ENCODE results near the gene MZB1.

Gene MZB1

DNA sequence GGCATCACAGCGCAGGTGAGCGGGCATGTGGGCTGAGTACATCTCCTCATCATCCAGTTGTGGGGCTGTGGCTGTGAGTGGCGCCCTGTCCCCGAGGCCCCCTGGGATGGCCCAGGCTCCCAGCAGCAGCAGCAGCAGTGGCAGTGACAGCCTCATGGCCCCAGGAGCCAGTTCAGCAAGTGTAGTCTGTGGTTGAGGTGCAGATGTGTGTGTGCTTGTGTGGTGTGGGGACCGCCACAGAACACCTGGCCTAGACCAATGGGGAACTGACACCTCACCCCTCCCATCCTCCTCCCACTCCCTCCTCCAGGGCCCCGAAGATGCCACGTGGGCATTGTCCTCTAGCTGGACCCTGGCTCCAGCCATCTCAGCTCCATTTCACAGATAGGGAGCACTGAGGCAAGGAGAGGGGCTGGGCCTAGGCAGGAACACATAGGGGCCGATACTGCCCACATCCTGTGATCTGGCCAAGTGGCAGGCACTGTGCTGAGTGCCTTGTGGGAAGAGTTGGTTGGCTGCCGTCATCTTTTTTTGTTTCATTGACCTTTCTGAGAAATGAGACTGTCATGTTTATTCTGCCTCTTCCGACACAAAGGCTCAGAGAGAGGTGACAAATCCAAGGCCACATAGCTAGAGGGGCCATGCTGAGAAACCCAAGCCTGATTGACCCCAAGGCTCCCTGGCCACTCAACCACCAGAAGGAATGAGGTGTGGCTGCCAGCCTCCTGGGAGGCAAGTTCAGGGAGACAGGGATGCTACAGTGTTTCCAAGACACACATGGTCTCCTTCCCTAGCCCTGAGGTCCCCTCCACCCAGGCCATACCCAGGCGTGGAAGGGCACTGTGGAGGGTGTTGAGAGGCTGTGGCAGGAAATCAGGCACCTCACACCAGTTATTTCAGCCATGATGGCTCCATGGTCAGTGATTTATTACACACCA, at the start of gene MZB1:
Gene MZB1, minus strand, starts transcription at position 213 of the 938 bp plus-strand sequence. Its CDS starts 57 bp downstream, at position 156.
- Histone ChIP-seq H3K9ac (ENCODE audit: insufficient read length, low read depth) (no peak within 1 kb of the TSS), H3K9me3 (ENCODE audit: insufficient read depth, low read length) (peaks cover 10% of the 10 kb centered on the region; the same call in 1 of the 2 replicates), H3K4me1 (ENCODE audit: insufficient read depth, insufficient read length) (peaks cover 4% of the 10 kb centered on the region), H3K36me3 (ENCODE audit: insufficient read depth, insufficient read length, low read length) (peaks cover 5% of the 10 kb centered on the region), H3K27me3 (ENCODE audit: insufficient read depth, insufficient read length) (peaks cover 16% of the 10 kb centered on the region), H3K4me3 (ENCODE audit: insufficient read length, low read depth) (no peak within 1 kb of the TSS)
- TF ChIP-seq SUZ12 (IDR thresholded peaks at IDR 0.05; ENCODE audit: extremely low read depth, insufficient read depth, insufficient read length) (no peak), ZNF274 (IDR thresholded peaks at IDR 0.05; ENCODE audit: low read depth, low read length) (no peak), YY1 (IDR thresholded peaks at IDR 0.05; ENCODE audit: insufficient read depth, insufficient read length) (no peak)
- no peak for DNase-seq (ENCODE audit: low read depth, low spot score)

DNA sequence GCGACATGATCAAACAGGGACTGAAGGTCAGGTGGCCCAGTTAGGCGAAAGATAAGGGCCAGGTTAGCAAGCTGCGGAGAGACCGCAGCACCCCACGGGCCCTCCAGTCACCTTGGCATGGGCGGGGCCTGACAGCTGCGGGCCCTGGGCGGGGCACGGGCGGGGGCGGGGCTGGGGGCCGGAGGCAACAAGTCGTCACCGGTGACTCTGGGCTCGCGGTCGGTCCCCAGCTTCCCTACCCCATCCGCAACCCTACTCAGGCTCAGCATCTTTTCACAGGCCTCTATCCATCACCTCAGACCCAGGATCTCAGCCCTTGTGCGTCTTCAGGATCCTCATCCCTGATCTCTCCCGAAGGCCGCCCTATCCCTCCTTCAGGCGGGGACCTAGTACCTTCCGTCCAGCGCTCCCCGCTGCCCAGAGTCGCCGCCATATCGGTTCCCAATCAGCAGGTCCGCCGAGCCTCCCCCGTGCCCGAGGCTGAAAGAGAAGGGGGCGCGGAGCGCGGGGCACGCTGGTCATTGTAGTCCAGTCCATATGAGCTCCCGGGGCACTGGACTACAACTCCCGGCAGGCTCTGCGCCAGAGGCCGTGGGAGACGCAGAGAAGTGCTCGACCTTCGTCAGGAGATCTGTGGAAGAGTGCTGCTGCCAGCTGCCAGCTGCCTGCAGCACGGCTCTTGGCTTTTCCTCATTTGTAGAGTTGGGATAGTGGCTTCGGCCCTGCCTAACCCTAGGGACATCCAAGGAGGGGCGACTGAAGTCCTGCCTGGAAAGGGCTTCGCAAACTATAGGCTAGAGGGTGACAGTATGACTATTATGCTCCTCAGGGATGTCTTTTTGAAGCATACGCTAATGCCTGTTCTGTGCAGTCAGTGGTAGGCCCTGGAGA, 49.5 kb upstream of the MZB1 start, which contains the start of gene DNAJC18:
Gene DNAJC18, minus strand, starts transcription at position 513 of the 891 bp plus-strand sequence. Its CDS starts 80 bp downstream, at position 433.
- peaks cover 4% of the 10 kb centered on the region for H3K36me3 ChIP-seq (ENCODE audit: insufficient read depth, insufficient read length, low read length)
- H3K9me3 ChIP-seq (ENCODE audit: insufficient read depth, low read length): no peaks in the 10 kb centered on the region
- H3K4me3 ChIP-seq (ENCODE audit: insufficient read length, low read depth): peak within 1 kb of the TSS; percentile 84
- peak within 1 kb of the TSS; percentile 93 for H3K9ac ChIP-seq (ENCODE audit: insufficient read length, low read depth)
- H3K27me3 ChIP-seq (ENCODE audit: insufficient read depth, insufficient read length): no peaks in the 10 kb centered on the region
- peak; percentile 77 for DNase-seq (ENCODE audit: low read depth, low spot score)
- TF ChIP-seq SUZ12 (IDR thresholded peaks at IDR 0.05; ENCODE audit: extremely low read depth, insufficient read depth, insufficient read length) (no peak), ZNF274 (IDR thresholded peaks at IDR 0.05; ENCODE audit: low read depth, low read length) (no peak), YY1 (IDR thresholded peaks at IDR 0.05; ENCODE audit: insufficient read depth, insufficient read length) (no peak)
- H3K4me1 ChIP-seq (ENCODE audit: insufficient read depth, insufficient read length): no peaks in the 10 kb centered on the region

DNA sequence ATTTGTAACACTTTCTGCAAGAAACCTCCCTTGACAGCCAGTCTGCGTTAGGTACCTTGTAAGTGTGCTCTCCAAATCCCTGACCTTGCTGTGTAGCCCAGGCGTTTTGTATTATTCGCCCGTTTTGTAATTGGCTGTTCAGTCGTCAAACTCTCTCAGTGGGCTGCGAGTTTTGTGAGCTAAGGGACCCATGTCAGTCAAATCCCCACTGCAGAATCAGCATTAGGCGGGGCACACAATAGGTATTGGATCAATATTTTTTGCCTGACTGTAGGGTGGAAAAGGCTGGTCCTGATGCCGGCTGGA, 48.9 kb upstream of the MZB1 start:
- H3K9me3 ChIP-seq (ENCODE audit: insufficient read depth, low read length): no peaks in the 10 kb centered on the region
- H3K4me3 ChIP-seq (ENCODE audit: insufficient read length, low read depth): peak overlapping the region; percentile 84
- H3K4me1 ChIP-seq (ENCODE audit: insufficient read depth, insufficient read length): no peaks in the 10 kb centered on the region
- peaks cover 5% of the 10 kb centered on the region for H3K36me3 ChIP-seq (ENCODE audit: insufficient read depth, insufficient read length, low read length)
- TF ChIP-seq SUZ12 (IDR thresholded peaks at IDR 0.05; ENCODE audit: extremely low read depth, insufficient read depth, insufficient read length) (no peak), ZNF274 (IDR thresholded peaks at IDR 0.05; ENCODE audit: low read depth, low read length) (no peak), YY1 (IDR thresholded peaks at IDR 0.05; ENCODE audit: insufficient read depth, insufficient read length) (no peak)
- H3K9ac ChIP-seq (ENCODE audit: insufficient read length, low read depth): peak overlapping the region; percentile 2
- H3K27me3 ChIP-seq (ENCODE audit: insufficient read depth, insufficient read length): no peaks in the 10 kb centered on the region
- no peak for DNase-seq (ENCODE audit: low read depth, low spot score)

DNA sequence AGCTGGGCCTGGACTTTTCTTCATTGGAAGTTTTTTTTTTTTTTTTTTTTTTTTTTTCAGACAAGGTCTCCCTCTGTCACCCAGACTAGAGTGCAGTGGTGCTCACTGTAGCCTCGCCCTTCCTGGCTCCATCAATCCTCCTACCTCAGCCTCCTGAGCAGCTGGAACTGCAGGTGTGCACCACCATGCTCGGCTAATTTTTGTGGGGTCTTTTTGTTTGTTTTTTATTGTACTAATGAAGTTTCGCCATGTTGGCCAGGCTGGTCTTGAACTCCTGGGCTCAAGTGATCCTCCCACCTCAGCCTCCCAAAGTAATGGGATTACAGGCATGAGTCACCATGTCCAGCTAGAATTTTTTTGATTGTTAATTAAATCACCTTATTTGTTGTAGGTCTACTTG, 46.0 kb upstream of the MZB1 start:
- H3K36me3 ChIP-seq (ENCODE audit: insufficient read depth, insufficient read length, low read length): peaks cover 8% of the 10 kb centered on the region
- no peaks in the 10 kb centered on the region for H3K4me1 ChIP-seq (ENCODE audit: insufficient read depth, insufficient read length)
- TF ChIP-seq SUZ12 (IDR thresholded peaks at IDR 0.05; ENCODE audit: extremely low read depth, insufficient read depth, insufficient read length) (no peak), YY1 (IDR thresholded peaks at IDR 0.05; ENCODE audit: insufficient read depth, insufficient read length) (no peak), ZNF274 (IDR thresholded peaks at IDR 0.05; ENCODE audit: low read depth, low read length) (no peak)

DNA sequence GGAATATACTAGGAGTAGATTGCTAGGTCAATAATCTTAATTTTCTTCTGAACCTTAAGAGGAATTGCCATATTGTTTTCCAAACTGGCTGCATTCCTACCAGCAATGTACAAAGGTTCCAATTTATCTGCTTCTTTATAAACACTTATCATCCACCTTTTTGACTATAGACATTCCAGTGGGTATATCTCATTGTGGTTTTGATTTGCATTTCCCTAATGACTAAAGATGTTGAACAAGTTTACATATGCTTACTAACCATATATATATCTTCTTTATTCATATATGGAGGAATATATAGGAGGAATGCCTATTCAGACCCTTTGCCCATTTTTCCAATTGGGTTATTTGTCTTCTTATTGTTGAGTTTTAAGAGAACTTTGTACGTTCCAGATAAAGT, 42.0 kb upstream of the MZB1 start:
- Histone ChIP-seq H3K4me3 (ENCODE audit: insufficient read length, low read depth) (no peak overlapping the region), H3K4me1 (ENCODE audit: insufficient read depth, insufficient read length) (no peaks in the 10 kb centered on the region), H3K27me3 (ENCODE audit: insufficient read depth, insufficient read length) (no peaks in the 10 kb centered on the region), H3K9ac (ENCODE audit: insufficient read length, low read depth) (no peak overlapping the region), H3K36me3 (ENCODE audit: insufficient read depth, insufficient read length, low read length) (peaks cover 15% of the 10 kb centered on the region), H3K9me3 (ENCODE audit: insufficient read depth, low read length) (no peaks in the 10 kb centered on the region)
- TF ChIP-seq SUZ12 (IDR thresholded peaks at IDR 0.05; ENCODE audit: extremely low read depth, insufficient read depth, insufficient read length) (no peak), ZNF274 (IDR thresholded peaks at IDR 0.05; ENCODE audit: low read depth, low read length) (no peak), YY1 (IDR thresholded peaks at IDR 0.05; ENCODE audit: insufficient read depth, insufficient read length) (no peak)
- no peak for DNase-seq (ENCODE audit: low read depth, low spot score)

More for the DNA sequence above, 46.0 kb upstream of the MZB1 start:
- no peak for DNase-seq (ENCODE audit: low read depth, low spot score)
- H3K9ac ChIP-seq (ENCODE audit: insufficient read length, low read depth): no peak overlapping the region
- H3K9me3 ChIP-seq (ENCODE audit: insufficient read depth, low read length): no peaks in the 10 kb centered on the region
- H3K27me3 ChIP-seq (ENCODE audit: insufficient read depth, insufficient read length): no peaks in the 10 kb centered on the region
- H3K4me3 ChIP-seq (ENCODE audit: insufficient read length, low read depth): no peak overlapping the region

DNA sequence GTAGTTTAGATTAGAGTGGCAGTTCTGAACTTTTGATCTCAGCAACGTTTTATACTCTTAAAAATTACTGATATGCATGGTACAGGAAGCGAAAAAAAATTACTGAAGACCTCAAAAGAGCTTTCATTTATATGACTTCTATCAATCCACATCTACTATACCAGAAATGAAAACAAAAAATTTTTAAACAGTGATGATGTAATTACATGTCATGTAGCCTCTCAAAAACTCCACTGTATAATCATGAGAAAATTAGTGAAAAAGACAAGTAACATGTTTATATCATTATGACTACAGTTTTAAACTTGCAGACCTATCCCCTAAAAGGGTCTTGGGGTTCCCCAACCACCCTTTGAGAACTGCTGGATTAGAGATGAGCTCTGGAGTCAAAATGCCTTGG, 40.3 kb upstream of the MZB1 start:
- no peak overlapping the region for H3K9ac ChIP-seq (ENCODE audit: insufficient read length, low read depth)
- no peaks in the 10 kb centered on the region for H3K9me3 ChIP-seq (ENCODE audit: insufficient read depth, low read length)
- DNase-seq (ENCODE audit: low read depth, low spot score): no peak
- H3K27me3 ChIP-seq (ENCODE audit: insufficient read depth, insufficient read length): no peaks in the 10 kb centered on the region
- H3K36me3 ChIP-seq (ENCODE audit: insufficient read depth, insufficient read length, low read length): peaks cover 24% of the 10 kb centered on the region
- TF ChIP-seq ZNF274 (IDR thresholded peaks at IDR 0.05; ENCODE audit: low read depth, low read length): no peak
- TF ChIP-seq YY1 (IDR thresholded peaks at IDR 0.05; ENCODE audit: insufficient read depth, insufficient read length): no peak
- TF ChIP-seq SUZ12 (IDR thresholded peaks at IDR 0.05; ENCODE audit: extremely low read depth, insufficient read depth, insufficient read length): no peak
- H3K4me3 ChIP-seq (ENCODE audit: insufficient read length, low read depth): no peak overlapping the region
- no peaks in the 10 kb centered on the region for H3K4me1 ChIP-seq (ENCODE audit: insufficient read depth, insufficient read length)

Data from NT2/D1 (cell line).